ENCODE data around the gene CD6.

CD6 gene

GRCh38 chr11:60954421-60954820 is 17.1 kb upstream of the CD6 start:
- TF ChIP-seq CTCF (IDR thresholded peaks at IDR 0.05), result no peak

GRCh38 chr11:60955571-60955970 is 15.9 kb upstream of the CD6 start:
- no peak for TF ChIP-seq CTCF (IDR thresholded peaks at IDR 0.05)

GRCh38 chr11:60957188-60957587 is 14.3 kb upstream of the CD6 start:
- no peak for TF ChIP-seq CTCF (IDR thresholded peaks at IDR 0.05)

- TF ChIP-seq CTCF (IDR thresholded peaks at IDR 0.05), result no peak
Measured at GRCh38 chr11:60959431-60959830, 12.0 kb upstream of the CD6 start.

GRCh38 chr11:60960405-60960804 is 11.1 kb upstream of the CD6 start:
- no peak for TF ChIP-seq CTCF (IDR thresholded peaks at IDR 0.05)

GRCh38 chr11:60964801-60965200 is 6.7 kb upstream of the CD6 start:
- no peak for TF ChIP-seq CTCF (IDR thresholded peaks at IDR 0.05)

GRCh38 chr11:60966890-60967289 is 4.6 kb upstream of the CD6 start:
- no peak for TF ChIP-seq CTCF (IDR thresholded peaks at IDR 0.05)

GRCh38 chr11:60968223-60968622 is 3.3 kb upstream of the CD6 start:
- no peak for TF ChIP-seq CTCF (IDR thresholded peaks at IDR 0.05)

Data from LNCAP (cell line).